ENCODE measurements around the gene KLHL25.

The KLHL25 gene

GRCh38 chr15:85730001-85730820 lies 64.5 kb downstream of the KLHL25 start:
- H3K14ac ChIP-seq (ENCODE audit: low read length): no peak overlapping the region
- WGBS (ENCODE audit: extremely low coverage, insufficient coverage, insufficient read length): no CpG with 5 or more reads among the region's 5 CpGs

GRCh38 chr15:85727068-85727467 lies 67.7 kb downstream of the KLHL25 start:
- no peak overlapping the region for H3K4ac ChIP-seq (ENCODE audit: low read depth, low read length)
- H3K4me3 ChIP-seq (ENCODE audit: low read depth, low read length): no peak overlapping the region
- H3K18ac ChIP-seq (ENCODE audit: low read length): no peak overlapping the region
- DNase-seq: peak; percentile 35 to 78
- no peak overlapping the region for H2AFZ ChIP-seq (ENCODE audit: insufficient read depth, low read length, poor library complexity)
- H3K79me2 ChIP-seq (ENCODE audit: control insufficient read depth, insufficient read depth, low read length, poor library complexity): no peaks in the 10 kb centered on the region
- no peak overlapping the region for H4K8ac ChIP-seq (ENCODE audit: low read depth, low read length)
- WGBS (ENCODE audit: extremely low coverage, insufficient coverage, insufficient read length): no CpG with 5 or more reads among the region's 2 CpGs
- H3K27me3 ChIP-seq (ENCODE audit: insufficient read depth, low read length): no peaks in the 10 kb centered on the region
- no peak overlapping the region for H2BK5ac ChIP-seq (ENCODE audit: low read depth, low read length, poor library complexity)
- H3K4me1 ChIP-seq (ENCODE audit: control insufficient read depth in 1 of 2, insufficient read depth in 2 of 2, low read length in 2 of 2): peaks cover 0 to 2% of the 10 kb centered on the region in 2 experiments
- no peak overlapping the region for H2BK12ac ChIP-seq (ENCODE audit: low read length)
- no peak overlapping the region for H3K27ac ChIP-seq (ENCODE audit: low read depth, low read length)
- H4K91ac ChIP-seq (ENCODE audit: low read depth, low read length): no peak overlapping the region
- H4K12ac ChIP-seq (ENCODE audit: low read depth, low read length): no peak overlapping the region
- H3K9ac ChIP-seq (ENCODE audit: low read length): no peak overlapping the region
- no peaks in the 10 kb centered on the region for H3K79me1 ChIP-seq (ENCODE audit: low read length)
- H3K36me3 ChIP-seq (ENCODE audit: control insufficient read depth in 1 of 2, insufficient read depth in 2 of 2, low read length in 2 of 2): peaks cover 15 to 42% of the 10 kb centered on the region in 2 experiments
- no peak overlapping the region for H3K4me2 ChIP-seq (ENCODE audit: low read length)
- no peak overlapping the region for H3K14ac ChIP-seq (ENCODE audit: low read length)
- no peak overlapping the region for H2BK120ac ChIP-seq (ENCODE audit: insufficient read depth, low read length, poor library complexity)
- no peak overlapping the region for H2AK5ac ChIP-seq (ENCODE audit: low read length)
- no peak overlapping the region for H3K23ac ChIP-seq (ENCODE audit: low read length)
- H3K9me3 ChIP-seq (ENCODE audit: insufficient read depth, low read depth, low read length): no peaks in the 10 kb centered on the region

More at GRCh38 chr15:85730001-85730820, 64.5 kb downstream of the KLHL25 start:
- Histone ChIP-seq H3K4me1 (ENCODE audit: control insufficient read depth in 1 of 2, insufficient read depth in 2 of 2, low read length in 2 of 2) (peaks cover 0 to 2% of the 10 kb centered on the region in 2 experiments), H3K9me3 (ENCODE audit: insufficient read depth, low read depth, low read length) (no peaks in the 10 kb centered on the region), H3K27ac (ENCODE audit: low read depth, low read length) (no peak overlapping the region), H3K18ac (ENCODE audit: low read length) (no peak overlapping the region), H3K4ac (ENCODE audit: low read depth, low read length) (no peak overlapping the region), H3K23ac (ENCODE audit: low read length) (no peak overlapping the region), H3K27me3 (ENCODE audit: insufficient read depth, low read length) (no peaks in the 10 kb centered on the region), H3K36me3 (ENCODE audit: control insufficient read depth in 1 of 2, insufficient read depth in 2 of 2, low read length in 2 of 2) (peaks cover 14 to 36% of the 10 kb centered on the region in 2 experiments), H2AK5ac (ENCODE audit: low read length) (no peak overlapping the region), H2BK5ac (ENCODE audit: low read depth, low read length, poor library complexity) (no peak overlapping the region), H2BK12ac (ENCODE audit: low read length) (no peak overlapping the region), H3K4me3 (ENCODE audit: low read depth, low read length) (no peak overlapping the region), H4K8ac (ENCODE audit: low read depth, low read length) (no peak overlapping the region), H3K79me2 (ENCODE audit: control insufficient read depth, insufficient read depth, low read length, poor library complexity) (no peaks in the 10 kb centered on the region), H2BK120ac (ENCODE audit: insufficient read depth, low read length, poor library complexity) (no peak overlapping the region), H3K79me1 (ENCODE audit: low read length) (no peaks in the 10 kb centered on the region), H3K4me2 (ENCODE audit: low read length) (no peak overlapping the region), H3K9ac (ENCODE audit: low read length) (no peak overlapping the region), H2AFZ (ENCODE audit: insufficient read depth, low read length, poor library complexity) (no peak overlapping the region), H4K12ac (ENCODE audit: low read depth, low read length) (no peak overlapping the region), H4K91ac (ENCODE audit: low read depth, low read length) (no peak overlapping the region)
- peak; percentile 29 to 81 for DNase-seq

GRCh38 chr15:85726454-85726853 lies 68.3 kb downstream of the KLHL25 start:
- no peak overlapping the region for H3K18ac ChIP-seq (ENCODE audit: low read length)
- H2AK5ac ChIP-seq (ENCODE audit: low read length): no peak overlapping the region
- H2AFZ ChIP-seq (ENCODE audit: insufficient read depth, low read length, poor library complexity): no peak overlapping the region
- H3K14ac ChIP-seq (ENCODE audit: low read length): no peak overlapping the region
- no peaks in the 10 kb centered on the region for H3K79me1 ChIP-seq (ENCODE audit: low read length)
- H3K4me2 ChIP-seq (ENCODE audit: low read length): no peak overlapping the region
- H3K36me3 ChIP-seq (ENCODE audit: control insufficient read depth in 1 of 2, insufficient read depth in 2 of 2, low read length in 2 of 2): peaks cover 12 to 38% of the 10 kb centered on the region in 2 experiments
- no peaks in the 10 kb centered on the region for H3K9me3 ChIP-seq (ENCODE audit: insufficient read depth, low read depth, low read length)
- peaks cover 0 to 2% of the 10 kb centered on the region in 2 experiments for H3K4me1 ChIP-seq (ENCODE audit: control insufficient read depth in 1 of 2, insufficient read depth in 2 of 2, low read length in 2 of 2)
- peak in 1 of 2 donors; percentile 55 for DNase-seq
- no peak overlapping the region for H2BK5ac ChIP-seq (ENCODE audit: low read depth, low read length, poor library complexity)
- no peak overlapping the region for H2BK12ac ChIP-seq (ENCODE audit: low read length)
- no peak overlapping the region for H4K12ac ChIP-seq (ENCODE audit: low read depth, low read length)
- H3K79me2 ChIP-seq (ENCODE audit: control insufficient read depth, insufficient read depth, low read length, poor library complexity): no peaks in the 10 kb centered on the region
- no peak overlapping the region for H3K9ac ChIP-seq (ENCODE audit: low read length)
- H3K27ac ChIP-seq (ENCODE audit: low read depth, low read length): no peak overlapping the region
- no peak overlapping the region for H4K91ac ChIP-seq (ENCODE audit: low read depth, low read length)
- H2BK120ac ChIP-seq (ENCODE audit: insufficient read depth, low read length, poor library complexity): no peak overlapping the region
- no peaks in the 10 kb centered on the region for H3K27me3 ChIP-seq (ENCODE audit: insufficient read depth, low read length)
- no peak overlapping the region for H4K8ac ChIP-seq (ENCODE audit: low read depth, low read length)
- no peak overlapping the region for H3K23ac ChIP-seq (ENCODE audit: low read length)
- whole genome bisulfite sequencing (ENCODE audit: extremely low coverage, insufficient coverage, insufficient read length): no CpG with 5 or more reads among the region's 2 CpGs
- no peak overlapping the region for H3K4ac ChIP-seq (ENCODE audit: low read depth, low read length)
- H3K4me3 ChIP-seq (ENCODE audit: low read depth, low read length): no peak overlapping the region

GRCh38 chr15:85725564-85725963 lies 69.2 kb downstream of the KLHL25 start:
- H4K91ac ChIP-seq (ENCODE audit: low read depth, low read length): no peak overlapping the region
- H2BK5ac ChIP-seq (ENCODE audit: low read depth, low read length, poor library complexity): no peak overlapping the region
- no peak overlapping the region for H3K9ac ChIP-seq (ENCODE audit: low read length)
- H3K27ac ChIP-seq (ENCODE audit: low read depth, low read length): no peak overlapping the region
- H3K18ac ChIP-seq (ENCODE audit: low read length): no peak overlapping the region
- H4K12ac ChIP-seq (ENCODE audit: low read depth, low read length): no peak overlapping the region
- no peak overlapping the region for H3K4ac ChIP-seq (ENCODE audit: low read depth, low read length)
- H3K79me1 ChIP-seq (ENCODE audit: low read length): no peaks in the 10 kb centered on the region
- peak in 1 of 2 donors; percentile 25 for DNase-seq
- H3K14ac ChIP-seq (ENCODE audit: low read length): no peak overlapping the region
- H4K8ac ChIP-seq (ENCODE audit: low read depth, low read length): no peak overlapping the region
- no peaks in the 10 kb centered on the region for H3K27me3 ChIP-seq (ENCODE audit: insufficient read depth, low read length)
- H3K9me3 ChIP-seq (ENCODE audit: insufficient read depth, low read depth, low read length): no peaks in the 10 kb centered on the region
- WGBS (ENCODE audit: extremely low coverage, insufficient coverage, insufficient read length): no CpG with 5 or more reads among the region's 4 CpGs
- no peak overlapping the region for H3K4me3 ChIP-seq (ENCODE audit: low read depth, low read length)
- H2AFZ ChIP-seq (ENCODE audit: insufficient read depth, low read length, poor library complexity): no peak overlapping the region
- H2AK5ac ChIP-seq (ENCODE audit: low read length): no peak overlapping the region
- no peak overlapping the region for H3K4me2 ChIP-seq (ENCODE audit: low read length)
- H2BK120ac ChIP-seq (ENCODE audit: insufficient read depth, low read length, poor library complexity): no peak overlapping the region
- peaks cover 0 to 2% of the 10 kb centered on the region in 2 experiments for H3K4me1 ChIP-seq (ENCODE audit: control insufficient read depth in 1 of 2, insufficient read depth in 2 of 2, low read length in 2 of 2)
- peaks cover 8 to 36% of the 10 kb centered on the region in 2 experiments for H3K36me3 ChIP-seq (ENCODE audit: control insufficient read depth in 1 of 2, insufficient read depth in 2 of 2, low read length in 2 of 2)
- H3K23ac ChIP-seq (ENCODE audit: low read length): no peak overlapping the region
- no peak overlapping the region for H2BK12ac ChIP-seq (ENCODE audit: low read length)
- H3K79me2 ChIP-seq (ENCODE audit: control insufficient read depth, insufficient read depth, low read length, poor library complexity): no peaks in the 10 kb centered on the region
